LHCN-M2 (cell line): ENCODE data around the gene PRSS56. TPM values are rescaled to one million over a fixed set of nuclear protein-coding genes. Genes with fewer than 3 reads are reported as not detected.
A peak's percentile ranks its signal among the peaks of the same experiment; 100 is the strongest.
"Not testable (repeated sequence)": the region's sequence is repeated elsewhere in the genome, so short reads cannot be mapped to it uniquely, and the experiment has no call there.

ENCODE experiments used
- DNase-seq: peaks from one replicate; pipeline ENCODE4 v3.0.0-alpha.2; 2012; ENCODE audit warnings: low read depth
- total RNA-seq: library from RNA; depleted of rRNA; stranded (reverse); fragments of >200 nt; gene quantifications from 2 replicates; pipeline ENCODE4 v1.2.3, GENCODE V29; 2014

PRSS56 gene
- total RNA-seq, 1 experiment from 2014 or later: 0.40 TPM

DNA sequence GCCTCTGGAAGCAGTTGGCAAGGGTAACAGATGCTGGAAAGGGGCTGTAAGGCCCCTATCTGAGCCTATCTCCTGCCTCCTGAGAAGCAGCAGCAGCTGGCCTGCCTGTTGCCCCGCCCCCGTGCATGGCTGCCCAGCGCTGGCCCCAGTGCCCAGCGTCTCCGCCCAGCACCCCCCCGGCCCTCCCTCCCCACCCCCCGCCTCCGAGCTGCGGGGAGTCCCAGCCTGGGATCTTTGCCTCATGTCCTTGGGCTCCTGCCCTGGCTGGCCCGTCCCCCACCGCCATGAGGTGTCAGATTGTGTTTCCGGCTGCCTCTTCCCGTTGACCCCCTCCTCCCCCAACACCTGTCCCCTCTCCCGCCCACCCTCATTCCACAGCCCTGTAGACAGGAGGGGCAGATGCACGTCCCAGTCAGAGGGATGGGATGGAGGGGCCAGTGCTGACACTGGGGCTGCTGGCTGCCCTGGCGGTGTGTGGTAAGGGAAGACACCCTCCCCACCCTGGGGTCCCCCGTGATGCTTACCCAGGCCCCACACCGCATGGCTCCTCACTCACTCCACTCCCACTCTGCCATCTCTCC is 5.7 kb downstream of the PRSS56 start, which contains the start of gene CHRND:
Gene CHRND, plus strand, starts transcription at position 370 of the 581 bp plus-strand sequence. Its CDS starts 56 bp downstream, at position 426.
- DNase-seq: peak; percentile 91

DNA sequence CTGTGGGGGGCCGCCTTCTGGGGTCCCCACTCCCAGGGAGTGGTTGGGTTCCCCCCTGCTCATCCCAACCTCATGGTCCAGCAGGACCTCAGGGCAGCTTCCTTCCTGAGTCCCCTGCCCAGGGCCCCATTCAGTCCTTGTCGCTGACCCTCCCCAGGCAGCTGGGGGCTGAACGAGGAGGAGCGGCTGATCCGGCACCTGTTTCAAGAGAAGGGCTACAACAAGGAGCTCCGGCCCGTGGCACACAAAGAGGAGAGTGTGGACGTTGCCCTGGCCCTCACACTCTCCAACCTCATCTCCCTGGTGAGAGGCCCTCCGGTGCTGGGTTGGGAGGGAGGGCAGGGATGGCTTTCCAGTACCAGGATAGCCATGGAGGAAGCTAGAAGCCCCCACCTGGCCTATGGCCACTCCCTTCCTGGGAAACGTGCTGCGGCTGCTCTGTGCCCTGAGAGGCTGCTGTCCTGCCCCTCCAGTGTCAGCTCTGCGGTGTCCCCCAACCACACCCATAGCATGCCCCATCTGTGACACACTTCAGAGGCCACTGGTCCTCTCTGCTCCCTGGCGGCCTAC is 6.3 kb downstream of the PRSS56 start:
- DNase-seq: no peak

DNA sequence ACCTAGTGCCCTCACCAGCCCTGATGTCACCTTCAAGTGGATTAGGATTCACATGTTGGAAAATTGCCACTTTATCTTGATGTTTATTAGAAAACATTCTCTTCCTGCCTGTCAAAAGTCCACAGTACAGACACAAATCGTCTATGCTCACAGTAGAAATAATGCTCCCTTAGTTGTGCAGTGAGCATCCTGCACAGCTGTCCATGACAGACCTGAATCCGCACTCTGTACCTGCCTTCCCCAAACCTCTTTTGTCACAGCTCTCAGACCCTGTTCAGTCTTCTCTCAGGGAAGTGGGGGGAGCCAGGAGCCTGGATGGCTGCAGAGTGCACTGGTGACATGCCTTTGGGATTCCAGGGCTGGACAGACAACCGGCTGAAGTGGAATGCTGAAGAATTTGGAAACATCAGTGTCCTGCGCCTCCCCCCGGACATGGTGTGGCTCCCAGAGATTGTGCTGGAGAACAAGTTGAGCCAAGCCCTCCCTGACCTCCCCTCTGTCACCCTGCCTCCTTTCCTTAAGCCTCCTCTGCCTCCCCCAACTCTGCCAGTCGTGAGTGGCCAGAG is 7.8 kb downstream of the PRSS56 start:
- no peak for DNase-seq

DNA sequence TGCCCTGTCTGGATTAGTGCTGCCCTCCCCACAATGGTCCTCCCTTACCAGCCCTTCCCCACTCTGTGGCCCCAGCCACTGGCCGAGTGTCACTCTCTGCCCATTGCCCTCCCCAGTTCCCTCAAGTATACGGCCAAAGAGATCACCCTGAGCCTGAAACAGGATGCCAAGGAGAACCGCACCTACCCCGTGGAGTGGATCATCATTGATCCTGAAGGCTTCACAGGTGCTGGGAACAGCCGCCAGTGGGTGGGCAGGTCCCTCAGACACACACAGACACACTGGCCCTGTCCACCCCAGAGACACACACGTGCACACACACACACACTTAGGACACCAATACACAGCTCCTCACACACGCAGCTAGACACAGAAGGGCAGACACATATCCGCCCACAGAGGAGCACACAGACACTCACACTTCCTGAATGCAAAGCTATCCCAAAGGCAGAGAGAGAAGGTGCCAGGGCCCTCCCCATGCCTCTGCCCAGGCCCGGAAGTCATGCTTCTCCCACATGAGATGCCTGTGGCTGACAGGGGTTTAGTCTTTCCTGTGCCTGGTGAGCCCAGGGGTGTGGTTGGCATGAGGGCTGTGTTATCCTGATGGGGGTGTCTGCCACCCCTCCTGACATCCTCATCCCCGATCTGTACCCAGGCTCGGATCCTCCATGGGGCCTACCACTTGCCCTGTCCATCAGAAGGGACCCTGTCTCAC is 8.7 kb downstream of the PRSS56 start:
- peak; percentile 44 for DNase-seq

DNA sequence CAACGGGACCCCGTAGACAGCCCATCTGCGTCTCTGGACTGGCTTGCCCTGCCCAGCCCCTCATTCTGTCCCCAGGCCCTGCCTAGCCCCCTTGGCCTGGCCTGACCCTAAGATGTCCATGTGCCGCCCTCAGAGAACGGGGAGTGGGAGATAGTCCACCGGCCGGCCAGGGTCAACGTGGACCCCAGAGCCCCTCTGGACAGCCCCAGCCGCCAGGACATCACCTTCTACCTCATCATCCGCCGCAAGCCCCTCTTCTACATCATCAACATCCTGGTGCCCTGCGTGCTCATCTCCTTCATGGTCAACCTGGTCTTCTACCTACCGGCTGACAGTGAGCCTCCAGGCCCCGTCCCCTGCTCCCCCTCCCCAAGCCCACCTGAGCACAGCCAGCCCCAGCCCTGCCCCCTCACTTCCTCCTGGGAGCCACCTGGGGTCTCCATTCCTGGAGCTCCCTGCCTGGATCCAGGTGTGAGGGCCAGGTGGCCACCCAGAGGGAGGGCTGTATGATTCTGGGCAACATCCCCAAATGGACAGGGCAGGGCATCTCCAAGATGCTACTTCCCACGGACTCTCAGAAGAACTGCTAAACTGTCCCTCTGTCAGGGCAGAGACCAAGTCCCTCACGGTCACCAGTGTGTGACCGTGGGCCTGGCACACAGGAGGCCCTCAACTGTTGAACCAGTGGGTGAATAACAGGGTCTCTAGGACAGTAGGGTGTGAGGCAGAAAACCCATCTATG is 9.8 kb downstream of the PRSS56 start:
- DNase-seq: no peak

DNA sequence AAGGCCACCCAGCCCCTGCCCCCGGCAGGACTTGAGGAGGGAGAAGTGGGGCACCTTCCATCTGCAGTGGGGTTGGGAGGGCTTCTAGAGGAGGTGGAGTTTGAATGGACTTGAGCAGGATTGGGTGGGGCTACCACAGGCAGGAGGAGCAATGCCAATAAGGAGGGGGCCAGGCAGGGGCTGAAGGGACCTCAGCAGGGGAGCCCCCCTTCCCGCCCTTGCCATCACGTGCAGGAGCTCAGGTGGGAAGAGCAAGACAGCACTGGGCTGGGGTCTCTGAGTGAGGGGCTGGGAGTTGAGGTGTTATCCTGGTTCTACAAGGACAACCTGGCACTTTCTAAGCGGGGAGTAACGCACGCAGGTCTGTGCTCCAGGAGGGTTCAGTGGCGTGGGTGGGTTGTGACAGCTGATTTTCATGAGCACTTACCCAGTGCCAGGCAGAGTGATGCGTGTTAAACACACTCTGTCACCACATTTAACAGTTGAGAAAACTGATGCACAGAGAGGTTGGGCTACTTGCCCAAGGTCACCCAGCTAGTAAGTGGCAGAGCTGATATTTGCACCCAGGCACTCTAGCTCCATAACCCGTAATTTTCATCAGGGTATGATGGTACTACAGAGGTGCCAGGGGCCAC is 10.6 kb downstream of the PRSS56 start:
- no peak for DNase-seq

DNA sequence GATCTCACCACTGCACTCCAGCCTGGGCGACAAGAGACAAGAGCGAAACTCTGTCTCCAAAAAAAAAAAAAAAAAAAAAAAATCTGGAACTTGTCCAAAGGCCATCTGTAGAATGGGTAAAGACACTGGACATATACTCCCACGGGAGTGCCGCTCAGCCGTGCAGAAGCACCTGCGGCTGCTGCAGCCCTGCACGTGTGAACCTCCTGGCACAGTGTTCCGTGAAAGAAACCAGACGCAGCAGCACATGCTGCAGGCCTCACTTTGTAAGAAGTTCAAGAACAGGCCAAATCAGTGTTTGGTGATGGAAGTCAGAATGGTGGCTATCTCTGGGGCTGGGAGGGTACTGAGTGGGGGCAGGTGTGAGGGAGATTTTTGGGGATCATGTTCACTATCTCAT is 12.2 kb downstream of the PRSS56 start:
- no peak for DNase-seq

DNA sequence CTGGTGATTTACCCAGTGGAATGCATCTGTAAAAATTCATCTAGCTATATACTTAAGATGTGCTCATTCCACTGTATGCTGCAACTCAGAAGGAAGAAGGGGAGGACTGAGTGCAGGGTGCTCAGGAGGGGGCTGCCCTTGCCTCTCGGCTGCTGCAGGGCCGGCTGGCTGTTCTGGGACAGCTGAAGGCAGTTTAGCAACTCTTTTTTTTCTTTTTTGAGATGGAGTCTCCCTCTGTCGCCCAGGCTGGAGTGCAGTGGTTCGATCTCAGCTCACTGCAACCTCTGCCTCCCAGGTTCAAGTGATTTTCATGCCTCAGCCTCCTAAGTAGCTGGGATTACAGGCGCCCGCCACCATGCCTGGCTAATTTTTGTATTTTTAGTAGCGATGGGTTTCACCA is 12.6 kb downstream of the PRSS56 start:
- not testable (repeated sequence) for DNase-seq

DNA sequence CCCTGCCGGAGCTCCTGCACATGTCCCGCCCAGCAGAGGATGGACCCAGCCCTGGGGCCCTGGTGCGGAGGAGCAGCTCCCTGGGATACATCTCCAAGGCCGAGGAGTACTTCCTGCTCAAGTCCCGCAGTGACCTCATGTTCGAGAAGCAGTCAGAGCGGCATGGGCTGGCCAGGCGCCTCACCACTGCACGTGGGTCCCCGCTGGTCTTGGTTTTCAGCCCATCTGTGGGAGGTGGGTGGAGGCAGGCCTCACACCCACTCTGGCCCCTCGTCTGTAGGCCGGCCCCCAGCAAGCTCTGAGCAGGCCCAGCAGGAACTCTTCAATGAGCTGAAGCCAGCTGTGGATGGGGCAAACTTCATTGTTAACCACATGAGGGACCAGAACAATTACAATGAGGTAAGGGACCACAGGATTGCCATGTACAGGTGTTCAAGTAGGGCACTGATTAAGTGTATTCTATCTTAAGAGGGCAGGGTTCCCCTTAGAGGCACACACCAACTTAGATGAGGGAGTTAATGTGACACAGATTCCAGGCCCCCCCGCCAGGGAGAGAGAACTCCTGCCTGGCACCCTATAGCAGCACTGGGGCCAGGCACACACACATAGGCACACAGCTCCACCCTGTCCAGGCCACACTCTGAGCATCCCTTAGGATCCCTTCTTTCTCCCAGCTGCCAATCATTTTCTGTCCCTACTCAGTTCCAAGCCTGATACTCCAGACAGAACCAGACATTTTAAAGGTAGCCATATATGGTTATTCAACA is 13.9 kb downstream of the PRSS56 start:
- DNase-seq: no peak

DNA sequence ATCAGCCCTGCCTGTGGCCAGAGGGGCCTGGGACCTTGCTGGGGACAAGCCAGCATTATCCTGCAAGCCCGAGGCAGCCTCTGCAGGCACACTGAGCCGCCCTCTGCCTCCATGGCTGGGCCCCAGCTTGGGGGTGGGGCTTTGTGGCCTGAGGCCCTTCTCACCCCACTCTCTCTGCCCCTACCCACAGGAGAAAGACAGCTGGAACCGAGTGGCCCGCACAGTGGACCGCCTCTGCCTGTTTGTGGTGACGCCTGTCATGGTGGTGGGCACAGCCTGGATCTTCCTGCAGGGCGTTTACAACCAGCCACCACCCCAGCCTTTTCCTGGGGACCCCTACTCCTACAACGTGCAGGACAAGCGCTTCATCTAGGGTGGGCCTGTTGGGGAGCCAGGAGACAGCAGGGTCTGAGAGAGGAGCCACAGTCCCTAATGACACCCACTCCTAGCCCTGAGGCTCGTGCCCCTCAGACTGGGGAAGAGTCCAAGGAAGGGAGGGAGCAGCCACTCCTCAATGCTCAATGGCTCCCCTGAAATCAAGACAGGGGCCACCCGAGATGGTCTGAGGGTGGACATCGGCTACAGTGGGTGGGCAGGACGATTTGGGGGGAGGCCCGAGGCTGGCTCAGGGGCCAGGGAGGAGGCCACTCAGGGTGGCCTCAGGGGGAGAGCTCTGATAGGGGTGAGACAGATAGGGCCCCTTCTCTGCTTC is 14.9 kb downstream of the PRSS56 start:
- DNase-seq: no peak

DNA sequence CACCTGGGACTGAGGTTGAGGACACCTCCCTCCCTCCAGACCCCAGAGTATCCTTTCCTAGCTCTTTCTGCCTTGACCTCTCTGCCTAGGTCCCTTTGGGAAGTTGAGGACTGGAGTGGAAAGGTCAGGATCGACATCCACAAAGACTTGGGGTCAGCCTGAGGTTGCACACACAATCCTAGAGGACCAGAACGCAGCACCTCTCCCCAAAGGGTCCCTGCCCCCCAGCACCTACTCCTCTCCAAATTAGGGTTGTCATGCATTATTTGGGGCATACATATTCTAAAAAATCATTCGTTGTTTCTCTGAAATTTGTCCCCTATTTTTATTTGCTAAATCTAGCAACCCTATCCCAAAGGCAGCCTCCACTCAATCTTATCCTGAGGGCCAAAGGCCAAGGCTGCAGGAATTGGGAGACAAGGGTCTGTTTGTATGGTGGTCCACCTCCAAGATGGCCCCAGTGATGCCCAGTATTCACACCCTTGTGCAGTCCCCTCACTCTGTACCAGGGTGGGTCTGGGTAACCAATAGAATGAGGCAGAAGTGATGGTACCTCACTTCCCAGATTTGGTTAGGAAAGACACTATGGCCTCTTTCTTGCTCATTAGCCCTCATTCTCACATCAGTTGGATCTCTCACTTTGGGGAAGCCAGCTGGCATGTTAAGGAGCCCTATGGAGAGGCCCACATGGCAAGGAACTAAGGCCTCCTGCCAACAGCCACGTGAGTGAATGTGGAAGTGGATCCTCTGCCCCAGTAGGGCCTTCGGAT is 15.8 kb downstream of the PRSS56 start:
- DNase-seq: no peak

DNA sequence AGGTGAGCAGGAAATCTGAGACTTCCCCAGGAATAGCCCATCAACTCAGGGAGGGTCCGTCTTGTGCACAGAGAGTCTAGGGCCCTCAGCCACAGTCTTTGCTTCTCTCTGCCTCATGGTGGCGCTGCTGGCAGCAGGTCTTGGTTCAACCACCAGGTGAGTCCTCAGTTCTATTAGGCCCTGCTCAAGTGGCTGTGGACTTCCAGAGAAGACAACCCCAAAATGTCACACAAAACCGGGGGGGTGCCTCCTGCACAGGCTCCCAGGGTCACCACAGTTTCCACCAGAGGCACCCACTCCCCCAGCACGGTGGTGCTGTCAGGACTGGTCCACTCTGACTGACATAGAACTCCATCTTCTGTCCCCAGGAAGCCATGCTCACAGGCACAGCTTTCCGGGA is 16.9 kb downstream of the PRSS56 start:
- DNase-seq: no peak

DNA sequence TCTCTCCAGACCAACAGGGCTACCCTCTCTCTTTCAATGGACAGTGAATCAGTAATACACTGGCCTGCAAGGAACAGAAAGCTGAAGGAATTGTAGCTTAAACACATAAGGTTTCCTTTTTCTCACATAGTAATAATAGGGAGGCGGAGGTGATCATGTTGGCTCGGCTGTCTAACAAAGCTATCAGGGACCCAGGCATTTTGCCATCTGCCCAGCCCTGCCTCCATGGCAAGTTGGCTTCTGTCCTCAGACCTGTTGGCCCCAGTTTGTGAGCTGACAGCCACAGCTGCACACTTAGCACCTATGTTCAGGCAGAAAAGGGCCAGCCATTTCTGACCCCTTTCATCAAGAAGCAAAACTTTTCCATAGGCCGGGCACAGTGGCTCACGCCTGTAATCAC is 17.3 kb downstream of the PRSS56 start:
- DNase-seq: no peak

DNA sequence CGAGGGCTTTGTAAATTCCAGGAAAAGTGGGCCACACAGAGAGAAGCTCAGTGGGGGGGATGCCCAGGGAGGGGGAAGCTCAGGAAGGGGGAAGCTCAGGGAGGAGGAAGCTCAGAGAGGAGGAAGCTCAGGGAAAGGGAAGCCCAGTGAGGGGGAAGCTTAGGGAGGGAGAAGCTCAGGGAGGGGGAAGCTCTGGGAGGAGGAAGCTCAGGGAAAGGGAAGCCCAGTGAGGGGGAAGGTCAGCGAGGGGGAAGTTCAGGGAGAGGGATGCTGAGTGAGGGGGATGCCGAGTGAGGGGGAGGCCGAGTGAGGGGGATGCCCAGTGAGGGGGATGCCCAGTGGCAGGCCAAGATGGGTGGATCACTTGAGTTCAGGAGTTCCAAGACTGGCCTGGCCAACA is 18.5 kb downstream of the PRSS56 start:
- DNase-seq: no peak

DNA sequence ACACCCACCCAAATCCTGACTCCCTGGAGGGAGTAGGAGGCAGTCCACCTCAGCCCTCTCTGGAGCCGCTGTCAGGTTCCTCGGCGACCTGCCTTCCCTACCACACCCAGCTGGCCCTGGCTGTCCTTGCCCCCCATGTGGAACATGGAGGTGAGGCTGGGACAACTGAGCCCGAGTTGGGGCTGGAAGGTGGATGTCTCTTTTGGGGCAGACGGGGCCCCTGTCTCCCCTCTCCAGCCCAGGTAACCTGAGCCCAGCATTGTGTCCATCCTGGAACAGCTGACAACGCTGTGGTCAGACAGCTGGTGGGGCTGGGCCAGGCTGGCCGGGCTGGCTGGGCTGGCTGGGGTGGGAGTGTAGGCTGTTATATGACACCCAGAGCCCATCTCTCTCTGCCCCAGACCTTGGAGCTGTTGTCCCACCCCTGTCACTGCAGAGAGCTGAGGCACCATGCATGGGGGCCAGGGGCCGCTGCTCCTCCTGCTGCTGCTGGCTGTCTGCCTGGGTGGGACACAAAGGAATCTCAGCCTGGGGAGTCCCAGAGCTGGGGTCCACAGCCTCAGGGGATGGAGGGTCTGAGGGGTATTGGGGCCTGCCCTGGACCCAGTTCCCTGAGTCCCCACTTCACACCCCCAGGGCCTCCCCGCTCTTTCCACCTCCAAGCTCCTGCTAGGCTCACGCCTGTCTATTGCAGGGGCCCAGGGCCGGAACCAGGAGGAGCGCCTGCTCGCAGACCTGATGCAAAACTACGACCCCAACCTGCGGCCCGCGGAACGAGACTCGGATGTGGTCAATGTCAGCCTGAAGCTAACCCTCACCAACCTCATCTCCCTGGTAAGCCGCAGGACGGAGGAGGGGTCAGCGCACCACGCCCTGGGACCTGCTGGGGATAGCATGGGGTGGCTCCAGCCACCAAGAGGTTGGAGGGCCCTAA is 19.4 kb downstream of the PRSS56 start, which contains the start of gene CHRNG:
Gene CHRNG, plus strand, starts transcription at position 395 of the 934 bp plus-strand sequence. Its CDS starts 56 bp downstream, at position 451.
- peak; percentile 80 for DNase-seq

DNA sequence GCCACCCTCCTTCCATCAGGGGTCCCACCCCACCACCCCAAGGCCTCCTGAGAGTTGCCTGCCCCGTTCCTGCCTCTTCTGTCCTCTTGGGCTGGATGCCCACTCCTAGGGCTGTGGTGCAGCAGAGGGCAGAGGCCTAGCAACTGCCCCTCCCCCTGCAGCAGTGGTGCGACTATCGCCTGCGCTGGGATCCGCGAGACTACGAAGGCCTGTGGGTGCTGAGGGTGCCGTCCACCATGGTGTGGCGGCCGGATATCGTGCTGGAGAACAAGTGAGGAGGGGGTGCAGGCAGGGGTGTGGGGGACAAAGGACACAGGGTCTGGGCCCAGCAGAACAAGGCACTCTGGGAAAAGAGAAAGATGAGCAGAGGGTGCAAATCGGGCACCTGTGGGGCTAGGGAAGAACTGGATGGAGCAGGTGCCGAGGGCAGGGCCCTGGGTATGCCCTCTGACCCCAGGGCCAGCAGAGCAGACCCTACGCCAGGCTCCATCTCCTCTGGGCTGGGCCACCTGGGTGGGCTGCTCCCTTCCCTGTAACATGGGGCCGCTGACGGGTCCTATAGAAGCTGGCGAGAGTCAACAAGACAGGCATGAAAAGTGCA is 20.4 kb downstream of the PRSS56 start:
- no peak for DNase-seq

DNA sequence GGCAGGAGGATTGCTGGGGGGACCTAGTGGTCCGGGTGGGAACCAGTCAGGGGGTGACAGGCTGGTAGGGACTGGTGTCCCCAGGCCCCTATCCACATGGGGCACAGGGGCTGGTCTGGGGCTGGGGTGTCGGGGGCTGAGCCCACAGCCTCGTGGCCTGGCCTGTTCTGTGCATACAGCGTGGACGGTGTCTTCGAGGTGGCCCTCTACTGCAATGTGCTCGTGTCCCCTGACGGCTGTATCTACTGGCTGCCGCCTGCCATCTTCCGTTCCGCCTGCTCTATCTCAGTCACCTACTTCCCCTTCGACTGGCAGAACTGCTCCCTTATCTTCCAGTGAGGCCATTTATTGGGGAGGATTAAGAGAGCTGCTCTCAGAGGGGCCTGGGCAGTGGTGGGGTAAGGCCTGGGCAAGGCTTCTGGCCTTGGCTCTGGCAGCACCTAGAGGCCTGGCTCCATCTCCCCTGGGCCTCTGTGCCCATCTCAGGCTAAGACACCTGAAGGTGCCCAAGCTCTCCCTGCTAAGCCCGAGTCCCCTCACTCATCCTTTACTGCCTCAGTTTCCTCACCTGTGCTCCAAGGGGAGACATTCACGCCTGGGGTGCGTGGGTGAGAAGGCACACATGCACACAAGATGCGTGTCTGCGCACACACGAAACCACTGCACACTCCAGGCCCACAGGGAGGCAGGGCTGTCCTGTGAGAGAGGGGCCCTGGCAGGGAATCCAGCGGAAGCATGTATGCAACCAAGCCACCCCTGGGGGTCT is 21.2 kb downstream of the PRSS56 start:
- no peak for DNase-seq
